Limb (tissue), 2 donors: ENCODE measurements around the gene ABHD17C.

ENCODE experiments used
- DNase-seq, 2 donors: peaks; one replicate each; pipeline ENCODE4 v3.0.0-alpha.2; 2016; ENCODE audit errors: extremely low spot score in 2 of 2

The ABHD17C gene

GRCh38 chr15:80785811-80786354, 90.8 kb downstream of the ABHD17C start:
- no peak for DNase-seq

GRCh38 chr15:80787316-80787715, 92.2 kb downstream of the ABHD17C start:
- DNase-seq, result no peak

- no peak for DNase-seq
These were observed 93.4 kb downstream of the ABHD17C start for GRCh38 chr15:80788536-80788935.

- no peak for DNase-seq
These were observed 94.2 kb downstream of the ABHD17C start for GRCh38 chr15:80789296-80789695.

- DNase-seq, result no peak
These were observed 94.7 kb downstream of the ABHD17C start for GRCh38 chr15:80789796-80790195.

- DNase-seq, result no peak
These were observed 95.1 kb downstream of the ABHD17C start for GRCh38 chr15:80790236-80790635.

- DNase-seq, result no peak
These were observed 95.9 kb downstream of the ABHD17C start for GRCh38 chr15:80791004-80791403.

GRCh38 chr15:80796407-80796806, 101.3 kb downstream of the ABHD17C start:
- DNase-seq, result no peak

GRCh38 chr15:80798911-80799310, 103.8 kb downstream of the ABHD17C start:
- DNase-seq, result no peak

GRCh38 chr15:80800067-80800466, 105.0 kb downstream of the ABHD17C start:
- DNase-seq, result no peak

- no peak for DNase-seq
These were observed 107.0 kb downstream of the ABHD17C start for GRCh38 chr15:80801891-80802680.

- DNase-seq, result no peak
These were observed 108.7 kb downstream of the ABHD17C start for GRCh38 chr15:80803580-80804525.

- DNase-seq, result no peak
These were observed 109.9 kb downstream of the ABHD17C start for GRCh38 chr15:80804970-80805495.
